GM10248 (cell line): ENCODE results near the gene XPA.

Source experiments
- CTCF ChIA-PET: fragments of 300-600 bp; sonication (Branson Sonifier 250); formaldehyde crosslinking; extraction: SDS; loops from one replicate; lab custom pipeline; 2021; ENCODE audit warnings: antibody characterized with exemption; lab: Yijun Ruan, JAX
- POLR2A ChIA-PET: fragments of 350-650 bp; sonication (Branson Sonifier 250); formaldehyde crosslinking; extraction: SDS; loops from one replicate; lab custom pipeline; 2020; ENCODE audit warnings: antibody characterized with exemption; lab: Yijun Ruan, JAX
- DNase-seq: peaks from one replicate; pipeline ENCODE4 v3.0.0; 2012; ENCODE audit errors: extremely low spot score
- CTCF ChIP-seq: IDR thresholded peaks from 2 replicates; pipeline ENCODE4 v1.5.1; 2012; ENCODE audit warnings: mild to moderate bottlenecking, low read depth; ENCODE audit errors: extremely low read depth, missing control alignments, control extremely low read depth

Gene XPA

GRCh38 chr9:97632985-97633858 is 63.9 kb downstream of the XPA start, which contains the start of the genes NCBP1 and TSTD2:
Gene NCBP1, plus strand, starts transcription at chr9:97633821. Its CDS starts 61 bp downstream, at chr9:97633882.
Gene TSTD2, minus strand, starts transcription at chr9:97633368. Its CDS starts 5,806 bp downstream, at chr9:97627562.
- ChIA-PET POLR2A (interaction anchor here (0.5 to 1.2 kb wide), 14 partner anchors 13 to 758 kb away, joined by 3 to 9 read pairs (median 4); partner anchors contain the start of genes TMOD1 and TRMO), CTCF (interaction anchor here (0.7 to 7.6 kb wide), 10 partner anchors 10 to 221 kb away, joined by 3 to 88 read pairs (median 6); partner anchors contain the start of genes TDRD7 and TMOD1)
- TF ChIP-seq CTCF = no peak
- DNase-seq = peak; percentile 94

GRCh38 chr9:97632248-97632984 is 64.7 kb downstream of the XPA start:
- TF ChIP-seq CTCF = no peak
- CTCF ChIA-PET = interaction anchor here (1.0 to 7.6 kb wide), 10 partner anchors 10 to 221 kb away, joined by 3 to 88 read pairs (median 6); partner anchors contain the start of genes TDRD7 and TMOD1
- DNase-seq = no peak
- POLR2A ChIA-PET = interaction anchor here (0.6 to 1.0 kb wide), 4 partner anchors 14 to 225 kb away, joined by 3 read pairs; partner anchors contain the start of gene TMOD1

- POLR2A ChIA-PET = no interaction called here
- CTCF ChIA-PET = interaction anchor here (1.1 to 7.6 kb wide), 6 partner anchors 14 to 244 kb away, joined by 3 to 88 read pairs (median 10); no protein-coding TSS in a partner anchor
Observed at GRCh38 chr9:97630591-97630990, 66.5 kb downstream of the XPA start.

GRCh38 chr9:97629156-97629555 is 68.0 kb downstream of the XPA start:
- no peak for TF ChIP-seq CTCF
- CTCF ChIA-PET = interaction anchor here (0.7 to 7.6 kb wide), 8 partner anchors 12 to 294 kb away, joined by 3 to 88 read pairs (median 5); no protein-coding TSS in a partner anchor

More at GRCh38 chr9:97630591-97630990, 66.5 kb downstream of the XPA start:
- TF ChIP-seq CTCF = no peak
- no peak for DNase-seq

GRCh38 chr9:97628668-97629067 is 68.5 kb downstream of the XPA start:
- ChIA-PET CTCF (interaction anchor here (1.2 to 7.6 kb wide), 5 partner anchors 12 to 218 kb away, joined by 3 to 88 read pairs (median 13); no protein-coding TSS in a partner anchor), POLR2A (interaction anchor here (0.7 kb wide), 1 partner anchor 178 kb away, joined by 3 read pairs; no protein-coding TSS in a partner anchor)
- TF ChIP-seq CTCF = no peak
- DNase-seq = no peak

More at GRCh38 chr9:97629156-97629555, 68.0 kb downstream of the XPA start:
- POLR2A ChIA-PET = interaction anchor here (0.7 kb wide), 1 partner anchor 178 kb away, joined by 3 read pairs; no protein-coding TSS in a partner anchor
- DNase-seq = no peak

- TF ChIP-seq CTCF = no peak
- no peak for DNase-seq
- ChIA-PET CTCF (interaction anchor here (0.7 to 7.6 kb wide), 2 partner anchors 11 kb away, joined by 3 to 88 read pairs; no protein-coding TSS in a partner anchor), POLR2A (no interaction called here)
Observed at GRCh38 chr9:97627624-97628023, 69.5 kb downstream of the XPA start.
